Fibroblast of lung (primary cell): ENCODE data around the gene GOLGA8B. TPM values are rescaled to one million over a fixed set of nuclear protein-coding genes. Genes with fewer than 3 reads are reported as not detected.
A peak's percentile ranks its signal among the peaks of the same experiment; 100 is the strongest.
"Not testable (repeated sequence)": the region's sequence is repeated elsewhere in the genome, so short reads cannot be mapped to it uniquely, and the experiment has no call there.

Experiments
- DNase-seq, 2 donors: peaks; one replicate each; pipeline versions ENCODE4 v3.0.0 to v3.0.0-alpha.2; 2010; ENCODE audit warnings: low read depth in 2 of 2
- H2AFZ ChIP-seq: 2 replicates; pipeline ENCODE4 v1.5.1; 2012; ENCODE audit warnings: low read length, control low read depth, inconsistent platforms
- H3K27ac ChIP-seq: 2 replicates; pipeline ENCODE4 v1.5.1; 2011; ENCODE audit warnings: low read length, control low read depth; ENCODE audit not compliant: insufficient read depth
- H3K27me3 ChIP-seq: 2 replicates; pipeline ENCODE4 v1.5.1; 2011; ENCODE audit warnings: mild to moderate bottlenecking, low read length; ENCODE audit not compliant: control insufficient read depth, insufficient read depth
- H3K36me3 ChIP-seq: 2 replicates; pipeline ENCODE4 v1.5.1; 2011; ENCODE audit warnings: low read length; ENCODE audit not compliant: control insufficient read depth, insufficient read depth
- H3K4me1 ChIP-seq: 2 replicates; pipeline ENCODE4 v1.5.1; 2011; ENCODE audit warnings: low read length; ENCODE audit not compliant: control insufficient read depth, insufficient read depth; ENCODE audit errors: extremely low read depth
- H3K4me2 ChIP-seq: 2 replicates; pipeline ENCODE4 v1.5.1; 2011; ENCODE audit warnings: low read length, control low read depth; ENCODE audit not compliant: insufficient read depth; ENCODE audit errors: extremely low read depth
- H3K4me3 ChIP-seq, 4 experiments: fragments of 200-600 bp in 1 of 4; sonication (generic) in 1 of 4; replicated peaks in 1 of 4; 2 replicates each; pipeline ENCODE4 v1.5.1; 2011 to 2016; ENCODE audit warnings: low read length in 4 of 4, low read depth in 3 of 4, mild to moderate bottlenecking in 3 of 4, control low read depth in 2 of 4, inconsistent platforms in 1 of 4, mixed read lengths in 1 of 4; ENCODE audit not compliant: insufficient read depth in 1 of 4; ENCODE audit errors: control extremely low read depth in 1 of 4
- H3K79me2 ChIP-seq: 2 replicates; pipeline ENCODE4 v1.5.1; 2012; ENCODE audit warnings: mild to moderate bottlenecking, low read length, inconsistent platforms; ENCODE audit not compliant: control insufficient read depth, insufficient read depth
- H3K9ac ChIP-seq: 2 replicates; pipeline ENCODE4 v1.5.1; 2011; ENCODE audit warnings: mild to moderate bottlenecking, low read length, control low read depth; ENCODE audit not compliant: insufficient read depth
- H3K9me3 ChIP-seq: 2 replicates; pipeline ENCODE4 v1.5.1; 2012; ENCODE audit warnings: low read depth, low read length; ENCODE audit not compliant: control insufficient read depth, insufficient read depth
- H4K20me1 ChIP-seq: 2 replicates; pipeline ENCODE4 v1.5.1; 2011; ENCODE audit warnings: low read length; ENCODE audit not compliant: control insufficient read depth, insufficient read depth; ENCODE audit errors: extremely low read depth
- EZH2 ChIP-seq: IDR thresholded peaks from 2 replicates; pipeline ENCODE4 v1.5.1; 2012; ENCODE audit warnings: low read length, control low read depth, mild to moderate bottlenecking; ENCODE audit errors: missing control alignments
- polyA plus RNA-seq, 2 donors: library from polyadenylated mRNA; depleted of rRNA in 1 of 2; stranded (reverse) in 1 of 2; unstranded in 1 of 2; fragments of >200 nt; gene quantifications; 2 replicates each; pipeline ENCODE4 v1.2.1, GENCODE V29; 2011 to 2012; ENCODE audit warnings: missing spikeins in 1 of 2
- total RNA-seq: library from RNA; depleted of rRNA; stranded (reverse); fragments of >200 nt; gene quantifications from 2 replicates; pipeline ENCODE4 v1.2.1, GENCODE V29; 2014
- TF ChIP-seq, protein P1 (sequence below), 2 donors: IDR thresholded peaks in 1 of 2; conservative IDR thresholded peaks in 1 of 2; 1 replicate in 1 of 2; 2 replicates in 1 of 2; pipeline ENCODE4 v1.5.1; 2011 to 2012; ENCODE audit warnings: low read length in 2 of 2, control low read depth in 1 of 2, inconsistent platforms in 1 of 2, low read depth in 1 of 2, mild to moderate bottlenecking in 1 of 2

Gene GOLGA8B
- total and polyA plus RNA-seq, 2 donors (not counting 1 experiment from before 2014, with no cell fraction given): 14.7 to 19.6 TPM

DNA sequence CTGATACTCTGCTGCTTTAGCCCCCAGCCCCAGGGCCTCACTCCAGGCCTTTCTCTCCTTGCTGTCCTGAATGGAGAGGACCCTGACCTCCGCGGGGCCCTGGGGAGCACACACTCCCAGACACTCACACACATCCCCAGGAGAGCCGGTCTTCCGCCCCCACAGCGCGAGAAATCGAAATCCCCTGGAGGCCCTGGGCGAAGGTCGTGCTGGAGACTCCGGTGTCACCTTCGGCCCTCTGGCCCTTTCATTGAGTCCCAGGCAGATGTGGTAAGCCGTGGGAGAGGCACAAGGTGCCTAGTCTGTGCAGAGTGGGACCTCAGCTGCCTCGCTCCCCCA lies 848 bp upstream of the GOLGA8B start:
- Histone ChIP-seq H3K36me3 (no peaks in the 10 kb centered on the region), H2AFZ (peak overlapping the region; percentile 84), H3K4me2 (peak overlapping the region; percentile 94), H3K9ac (no peak overlapping the region), H3K27me3 (no peaks in the 10 kb centered on the region), H4K20me1 (no peaks in the 10 kb centered on the region), H3K9me3 (no peaks in the 10 kb centered on the region), H3K4me1 (peaks cover 6% of the 10 kb centered on the region), H3K4me3 (peak overlapping the region in 3 of 4 experiments; percentile 57 to 81 (median 69)), H3K79me2 (no peaks in the 10 kb centered on the region), H3K27ac (no peak overlapping the region)
- TF ChIP-seq, protein P1, sequence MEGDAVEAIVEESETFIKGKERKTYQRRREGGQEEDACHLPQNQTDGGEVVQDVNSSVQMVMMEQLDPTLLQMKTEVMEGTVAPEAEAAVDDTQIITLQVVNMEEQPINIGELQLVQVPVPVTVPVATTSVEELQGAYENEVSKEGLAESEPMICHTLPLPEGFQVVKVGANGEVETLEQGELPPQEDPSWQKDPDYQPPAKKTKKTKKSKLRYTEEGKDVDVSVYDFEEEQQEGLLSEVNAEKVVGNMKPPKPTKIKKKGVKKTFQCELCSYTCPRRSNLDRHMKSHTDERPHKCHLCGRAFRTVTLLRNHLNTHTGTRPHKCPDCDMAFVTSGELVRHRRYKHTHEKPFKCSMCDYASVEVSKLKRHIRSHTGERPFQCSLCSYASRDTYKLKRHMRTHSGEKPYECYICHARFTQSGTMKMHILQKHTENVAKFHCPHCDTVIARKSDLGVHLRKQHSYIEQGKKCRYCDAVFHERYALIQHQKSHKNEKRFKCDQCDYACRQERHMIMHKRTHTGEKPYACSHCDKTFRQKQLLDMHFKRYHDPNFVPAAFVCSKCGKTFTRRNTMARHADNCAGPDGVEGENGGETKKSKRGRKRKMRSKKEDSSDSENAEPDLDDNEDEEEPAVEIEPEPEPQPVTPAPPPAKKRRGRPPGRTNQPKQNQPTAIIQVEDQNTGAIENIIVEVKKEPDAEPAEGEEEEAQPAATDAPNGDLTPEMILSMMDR (conservative IDR thresholded peaks at IDR 0.05 in 1 of 2, IDR thresholded peaks at IDR 0.05 in 1 of 2; ENCODE audit: low read depth in 1 of 2, low read length in 2 of 2): no peak
- no peak for TF ChIP-seq EZH2
- DNase-seq: no peak

DNA sequence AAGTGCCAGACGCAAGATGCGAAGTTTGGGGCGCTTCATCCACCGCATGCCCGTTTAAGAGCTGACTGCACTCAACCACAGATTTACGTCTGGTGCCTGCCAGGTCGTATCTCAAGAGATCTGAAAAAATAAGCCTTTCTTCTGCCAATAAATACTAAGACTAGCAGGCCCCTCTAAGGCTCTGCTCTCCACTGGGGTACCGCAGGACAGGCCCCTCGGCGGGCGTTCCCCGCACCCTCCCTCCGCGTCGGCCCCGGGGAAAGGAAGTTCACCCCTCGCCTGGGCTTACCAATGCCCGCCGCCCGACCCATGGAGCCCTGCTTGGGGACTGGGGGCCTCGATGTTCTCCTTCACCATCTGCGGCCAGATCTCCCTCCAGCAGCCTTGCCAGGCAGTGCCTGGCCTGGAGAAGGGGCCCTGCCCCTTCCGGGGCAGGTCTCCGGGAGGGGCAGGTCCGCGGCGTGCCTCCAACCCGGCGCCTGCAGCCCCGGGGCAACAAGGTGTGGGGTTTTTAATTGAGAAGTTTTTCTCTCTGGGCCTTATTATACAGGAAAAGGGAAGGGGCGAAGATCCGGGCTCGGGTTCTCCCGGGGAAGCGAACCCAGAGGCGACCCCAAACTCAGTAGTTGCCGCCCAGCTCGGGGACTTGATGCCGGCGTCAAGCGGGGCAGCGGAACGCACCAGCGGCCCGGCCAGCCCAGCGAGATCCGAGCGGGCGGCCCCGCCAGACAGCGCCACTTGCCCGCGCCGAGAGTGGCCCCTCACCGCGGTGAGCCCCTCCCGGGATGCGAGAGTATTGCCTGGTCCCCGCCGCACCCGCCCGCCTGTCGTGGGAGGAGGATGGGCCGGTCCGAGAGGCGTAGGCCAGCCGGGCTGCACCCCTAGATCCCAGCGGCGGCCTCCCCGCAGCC lies 735 bp downstream of the GOLGA8B start:
- Histone ChIP-seq H2AFZ (peak overlapping the region; percentile 84), H3K27me3 (no peaks in the 10 kb centered on the region), H3K79me2 (no peaks in the 10 kb centered on the region), H3K4me2 (peak overlapping the region; percentile 94), H3K9me3 (no peaks in the 10 kb centered on the region), H3K36me3 (no peaks in the 10 kb centered on the region), H3K9ac (peak overlapping the region; percentile 66), H3K4me1 (peaks cover 6% of the 10 kb centered on the region), H3K4me3 (peak overlapping the region; percentile 67 to 81 (median 71)), H4K20me1 (no peaks in the 10 kb centered on the region), H3K27ac (no peak overlapping the region)
- TF ChIP-seq, protein P1 (conservative IDR thresholded peaks at IDR 0.05 in 1 of 2, IDR thresholded peaks at IDR 0.05 in 1 of 2; ENCODE audit: low read depth in 1 of 2, low read length in 2 of 2): no peak
- TF ChIP-seq EZH2: no peak
- DNase-seq: peak; percentile 17 to 30

DNA sequence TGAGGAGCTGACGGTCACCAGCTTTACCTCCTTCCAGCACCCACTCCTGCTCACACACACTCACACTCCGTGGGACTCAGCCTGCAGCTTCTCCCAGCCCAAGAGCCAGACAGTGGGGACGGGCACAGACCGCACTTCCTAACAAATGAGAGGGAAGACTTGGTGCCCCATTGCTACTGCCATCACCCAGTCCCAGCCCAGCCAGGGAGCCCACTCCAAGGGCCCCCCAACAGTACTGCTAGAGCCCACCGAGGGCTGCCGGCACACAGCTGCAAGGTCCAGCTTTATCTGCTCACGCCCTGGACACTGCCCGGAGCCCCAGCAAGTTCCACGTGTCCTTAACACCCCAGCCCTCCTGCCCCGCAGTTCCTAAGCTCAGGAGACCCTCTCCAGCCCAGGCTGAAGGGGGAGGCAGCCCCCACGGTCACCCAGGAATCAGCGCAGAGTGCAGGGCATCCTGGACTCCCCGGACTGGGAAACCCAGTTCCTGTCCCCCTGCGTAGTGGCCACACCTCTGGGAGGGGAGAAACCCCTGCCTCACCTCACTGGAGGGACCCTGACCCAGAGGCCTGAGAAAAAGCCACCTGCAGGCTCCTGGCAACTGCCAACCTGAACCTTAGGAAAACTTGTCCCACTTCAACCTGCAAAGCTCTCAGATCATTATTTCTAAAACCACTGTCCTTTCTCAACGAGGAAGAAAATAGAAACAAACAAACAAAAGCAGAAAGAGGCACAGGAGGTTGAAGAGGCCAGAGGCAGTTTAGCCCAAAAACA lies 1.6 kb downstream of the GOLGA8B start:
- H3K9ac ChIP-seq, H3K79me2 ChIP-seq: not testable (repeated sequence)
- H3K4me2 ChIP-seq: peak overlapping the region; percentile 94

More for the DNA sequence above, 1.6 kb downstream of the GOLGA8B start:
- not testable (repeated sequence) for H3K27me3 ChIP-seq, H3K27ac ChIP-seq, DNase-seq, H3K4me1 ChIP-seq, H3K9me3 ChIP-seq, H3K36me3 ChIP-seq, H4K20me1 ChIP-seq
- Histone ChIP-seq H2AFZ (peak overlapping the region; percentile 84), H3K4me3 (peak overlapping the region; percentile 67 to 81 (median 71))
